Astrocyte (in vitro differentiated cells and primary cell): ENCODE data around the gene TAS2R3. TPM values are rescaled to one million over a fixed set of nuclear protein-coding genes. Genes with fewer than 3 reads are reported as not detected.
"Not testable (repeated sequence)": the region's sequence is repeated elsewhere in the genome, so short reads cannot be mapped to it uniquely, and the experiment has no call there.

Experiments
- DNase-seq: peaks from one replicate; pipeline ENCODE4 v3.0.0-alpha.2; 2010; ENCODE audit warnings: low read depth
- FAIRE-seq: peaks from 2 replicates; lab custom pipeline; 2011; peaks lifted over from hg19 to GRCh38; lab: Jason Lieb, UNC
- H2AFZ ChIP-seq: 2 replicates; pipeline ENCODE4 v1.6.0; 2012; ENCODE audit warnings: low read depth, low read length, inconsistent platforms
- H3K27ac ChIP-seq: 2 replicates; pipeline ENCODE4 v1.5.1; 2011; ENCODE audit warnings: low read depth, low read length, inconsistent platforms
- H3K27me3 ChIP-seq: 2 replicates; pipeline ENCODE4 v1.6.0; 2011; ENCODE audit warnings: low read length, inconsistent platforms; ENCODE audit not compliant: insufficient read depth
- H3K36me3 ChIP-seq: 2 replicates; pipeline ENCODE4 v1.5.1; 2011; ENCODE audit warnings: low read length, inconsistent platforms; ENCODE audit not compliant: insufficient read depth
- H3K4me1 ChIP-seq: 2 replicates; pipeline ENCODE4 v1.5.1; 2011; ENCODE audit warnings: low read length, inconsistent platforms; ENCODE audit not compliant: insufficient read depth
- H3K4me2 ChIP-seq: 2 replicates; pipeline ENCODE4 v1.6.0; 2012; ENCODE audit warnings: low read length, inconsistent platforms
- H3K4me3 ChIP-seq: 2 replicates; pipeline ENCODE4 v1.5.1; 2011; ENCODE audit warnings: low read depth, mild to moderate bottlenecking, low read length, inconsistent platforms; ENCODE audit not compliant: insufficient read depth
- H3K79me2 ChIP-seq: 2 replicates; pipeline ENCODE4 v1.6.0; 2012; ENCODE audit warnings: mild to moderate bottlenecking, low read length, inconsistent platforms; ENCODE audit not compliant: insufficient read depth
- H3K9ac ChIP-seq: 2 replicates; pipeline ENCODE4 v1.6.0; 2012; ENCODE audit warnings: mild to moderate bottlenecking, low read length, inconsistent platforms
- H3K9me3 ChIP-seq: 2 replicates; pipeline ENCODE4 v1.5.1; 2012; ENCODE audit warnings: low read depth, mild to moderate bottlenecking, low read length, inconsistent platforms; ENCODE audit not compliant: insufficient read depth
- H4K20me1 ChIP-seq: 2 replicates; pipeline ENCODE4 v1.6.0; 2012; ENCODE audit warnings: low read length, inconsistent platforms; ENCODE audit not compliant: insufficient read depth
- H3K27ac Mint-ChIP-seq: one replicate; pipeline ENCODE4 v1.8.0; 2021; ENCODE audit warnings: mild to moderate bottlenecking, mixed read lengths; ENCODE audit not compliant: unreplicated experiment
- H3K27me3 Mint-ChIP-seq: one replicate; pipeline ENCODE4 v1.8.0; 2021; ENCODE audit warnings: low read depth, mixed read lengths; ENCODE audit not compliant: unreplicated experiment
- H3K36me3 Mint-ChIP-seq: one replicate; pipeline ENCODE4 v1.8.0; 2021; ENCODE audit warnings: low read depth, mixed read lengths; ENCODE audit not compliant: unreplicated experiment
- H3K4me1 Mint-ChIP-seq: one replicate; pipeline ENCODE4 v1.8.0; 2021; ENCODE audit warnings: low read depth, mixed read lengths; ENCODE audit not compliant: unreplicated experiment
- H3K4me3 Mint-ChIP-seq: one replicate; pipeline ENCODE4 v1.8.0; 2021; ENCODE audit warnings: mild to moderate bottlenecking, moderate library complexity, mixed read lengths; ENCODE audit not compliant: unreplicated experiment
- H3K9me3 Mint-ChIP-seq: one replicate; pipeline ENCODE4 v1.8.0; 2021; ENCODE audit warnings: mild to moderate bottlenecking, mixed read lengths; ENCODE audit not compliant: unreplicated experiment
- EZH2 ChIP-seq: IDR thresholded peaks from 2 replicates; pipeline ENCODE4 v1.6.1; 2012; ENCODE audit warnings: mild to moderate bottlenecking, low read length, inconsistent platforms; ENCODE audit not compliant: insufficient read depth
- total RNA-seq: library from RNA; stranded (reverse); gene quantifications from 2 replicates; pipeline ENCODE4 v1.2.1, GENCODE V29; 2021
- TF ChIP-seq, protein P1 (sequence below): IDR thresholded peaks from 2 replicates; pipeline ENCODE4 v1.5.1; 2011; ENCODE audit warnings: low read depth, mild to moderate bottlenecking, inconsistent platforms, low read length, moderate library complexity; ENCODE audit not compliant: insufficient read depth

TAS2R3 gene
- total RNA-seq, 1 donor from 2014 or later, result 1.00 TPM

DNA sequence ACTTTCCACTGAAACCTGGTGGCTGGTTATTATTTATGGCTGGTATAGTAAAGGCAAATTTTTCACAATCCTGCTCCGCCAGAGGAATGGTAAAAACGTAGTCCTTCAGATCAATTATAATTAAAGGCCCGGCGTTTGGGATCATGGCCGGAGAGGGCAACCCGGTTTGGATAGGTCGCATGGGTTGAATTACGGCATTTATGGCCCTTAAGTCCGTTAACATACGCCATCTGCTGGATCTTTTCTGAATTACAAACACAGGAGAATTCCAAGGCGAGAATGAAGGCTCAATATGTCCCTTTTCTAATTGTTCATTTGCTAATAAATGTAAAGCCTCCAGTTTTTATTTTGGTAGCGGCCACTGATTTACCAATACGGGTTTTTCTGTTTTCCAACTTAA is 11.3 kb upstream of the TAS2R3 start:
- no peaks in the 10 kb centered on the region for H3K4me1 Mint-ChIP-seq
- TF ChIP-seq, protein P1, sequence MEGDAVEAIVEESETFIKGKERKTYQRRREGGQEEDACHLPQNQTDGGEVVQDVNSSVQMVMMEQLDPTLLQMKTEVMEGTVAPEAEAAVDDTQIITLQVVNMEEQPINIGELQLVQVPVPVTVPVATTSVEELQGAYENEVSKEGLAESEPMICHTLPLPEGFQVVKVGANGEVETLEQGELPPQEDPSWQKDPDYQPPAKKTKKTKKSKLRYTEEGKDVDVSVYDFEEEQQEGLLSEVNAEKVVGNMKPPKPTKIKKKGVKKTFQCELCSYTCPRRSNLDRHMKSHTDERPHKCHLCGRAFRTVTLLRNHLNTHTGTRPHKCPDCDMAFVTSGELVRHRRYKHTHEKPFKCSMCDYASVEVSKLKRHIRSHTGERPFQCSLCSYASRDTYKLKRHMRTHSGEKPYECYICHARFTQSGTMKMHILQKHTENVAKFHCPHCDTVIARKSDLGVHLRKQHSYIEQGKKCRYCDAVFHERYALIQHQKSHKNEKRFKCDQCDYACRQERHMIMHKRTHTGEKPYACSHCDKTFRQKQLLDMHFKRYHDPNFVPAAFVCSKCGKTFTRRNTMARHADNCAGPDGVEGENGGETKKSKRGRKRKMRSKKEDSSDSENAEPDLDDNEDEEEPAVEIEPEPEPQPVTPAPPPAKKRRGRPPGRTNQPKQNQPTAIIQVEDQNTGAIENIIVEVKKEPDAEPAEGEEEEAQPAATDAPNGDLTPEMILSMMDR, result peak; percentile 17
- TF ChIP-seq EZH2, result no peak
- no peak overlapping the region for H3K27ac Mint-ChIP-seq
- H3K9ac ChIP-seq, result no peak overlapping the region
- no peaks in the 10 kb centered on the region for H3K27me3 Mint-ChIP-seq
- no peaks in the 10 kb centered on the region for H3K79me2 ChIP-seq
- no peaks in the 10 kb centered on the region for H3K4me1 ChIP-seq
- H2AFZ ChIP-seq, result no peak overlapping the region
- H4K20me1 ChIP-seq, result no peaks in the 10 kb centered on the region
- peaks cover 17% of the 10 kb centered on the region for H3K9me3 Mint-ChIP-seq
- peaks cover 18% of the 10 kb centered on the region for H3K9me3 ChIP-seq
- peaks cover 53% of the 10 kb centered on the region for H3K36me3 Mint-ChIP-seq
- H3K27me3 ChIP-seq, result no peaks in the 10 kb centered on the region
- H3K4me3 ChIP-seq, result no peak overlapping the region
- H3K27ac ChIP-seq, result no peak overlapping the region
- H3K36me3 ChIP-seq, result peaks cover 52% of the 10 kb centered on the region
- no peak for DNase-seq
- no peak overlapping the region for H3K4me2 ChIP-seq
- no peak for FAIRE-seq
- no peak overlapping the region for H3K4me3 Mint-ChIP-seq

DNA sequence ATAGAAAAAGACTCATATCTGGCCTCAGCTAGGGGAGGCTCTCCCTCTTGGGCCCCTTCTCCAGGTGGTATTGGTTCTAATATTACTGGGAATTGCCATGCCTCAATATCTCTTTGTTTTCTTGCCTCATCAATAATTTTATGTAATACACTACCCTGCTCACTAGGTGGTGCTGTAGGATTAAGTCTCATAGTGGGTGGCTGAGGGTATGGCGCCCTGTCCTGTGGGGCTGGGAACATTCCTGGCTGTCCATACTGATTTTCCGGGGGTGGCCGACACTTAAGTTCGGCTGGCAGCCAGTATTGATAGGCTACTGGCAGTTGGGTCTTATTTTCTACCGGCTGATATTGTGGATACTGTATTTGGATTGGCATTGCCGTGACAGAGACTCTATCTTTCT is 9.0 kb upstream of the TAS2R3 start:
- Mint-ChIP-seq H3K36me3 (peaks cover 58% of the 10 kb centered on the region), H3K27me3 (no peaks in the 10 kb centered on the region), H3K9me3 (peaks cover 17% of the 10 kb centered on the region), H3K4me1 (no peaks in the 10 kb centered on the region), H3K27ac (no peak overlapping the region), H3K4me3 (no peak overlapping the region)
- Histone ChIP-seq H4K20me1 (no peaks in the 10 kb centered on the region), H3K4me1 (no peaks in the 10 kb centered on the region), H3K9ac (no peak overlapping the region), H3K27ac (no peak overlapping the region), H3K4me3 (no peak overlapping the region), H3K36me3 (peaks cover 47% of the 10 kb centered on the region), H3K79me2 (no peaks in the 10 kb centered on the region), H3K4me2 (no peak overlapping the region), H3K27me3 (no peaks in the 10 kb centered on the region), H3K9me3 (peaks cover 16% of the 10 kb centered on the region), H2AFZ (no peak overlapping the region)
- TF ChIP-seq, protein P1, result peak; percentile 25
- TF ChIP-seq EZH2, result no peak
- FAIRE-seq (no peak), DNase-seq (no peak)

DNA sequence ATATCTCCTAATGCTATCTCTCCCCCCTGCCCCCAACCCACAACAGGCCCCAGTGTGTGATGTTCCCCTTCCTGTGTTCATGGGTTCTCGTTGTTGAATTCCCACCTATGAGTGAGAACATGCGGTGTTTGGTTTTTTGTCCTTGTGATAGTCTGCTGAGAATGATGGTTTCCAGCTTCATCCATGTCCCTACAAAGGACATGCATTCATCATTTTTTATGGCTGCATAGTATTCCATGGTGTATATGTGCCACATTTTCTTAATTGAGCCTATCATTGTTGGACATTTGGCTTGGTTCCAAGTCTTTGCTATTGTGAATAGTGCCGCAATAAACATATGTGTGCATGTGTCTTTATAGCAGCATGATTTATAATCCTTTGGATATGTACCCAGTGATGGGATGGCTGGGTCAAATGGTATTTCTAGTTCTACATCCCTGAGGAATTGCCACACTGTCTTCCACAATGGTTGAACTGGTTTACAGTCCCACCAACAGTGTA is 6.2 kb downstream of the TAS2R3 start:
- H3K9ac ChIP-seq, FAIRE-seq, H2AFZ ChIP-seq, H3K4me3 Mint-ChIP-seq, H3K36me3 ChIP-seq, H4K20me1 ChIP-seq, H3K36me3 Mint-ChIP-seq, H3K4me2 ChIP-seq, H3K4me1 ChIP-seq, H3K4me1 Mint-ChIP-seq, H3K27ac Mint-ChIP-seq, H3K9me3 ChIP-seq, H3K79me2 ChIP-seq, H3K27ac ChIP-seq, H3K27me3 Mint-ChIP-seq, DNase-seq, H3K4me3 ChIP-seq, H3K27me3 ChIP-seq: not testable (repeated sequence)
- H3K9me3 Mint-ChIP-seq, result peaks cover 17% of the 10 kb centered on the region
